ENCODE results near the gene ANO2. TPM values are rescaled to one million over a fixed set of nuclear protein-coding genes. Genes with fewer than 3 reads are reported as not detected.

Gene ANO2
- total RNA-seq, 4 donors from 2014 or later: 0.59 to 51.7 (median 15.1) TPM

DNA sequence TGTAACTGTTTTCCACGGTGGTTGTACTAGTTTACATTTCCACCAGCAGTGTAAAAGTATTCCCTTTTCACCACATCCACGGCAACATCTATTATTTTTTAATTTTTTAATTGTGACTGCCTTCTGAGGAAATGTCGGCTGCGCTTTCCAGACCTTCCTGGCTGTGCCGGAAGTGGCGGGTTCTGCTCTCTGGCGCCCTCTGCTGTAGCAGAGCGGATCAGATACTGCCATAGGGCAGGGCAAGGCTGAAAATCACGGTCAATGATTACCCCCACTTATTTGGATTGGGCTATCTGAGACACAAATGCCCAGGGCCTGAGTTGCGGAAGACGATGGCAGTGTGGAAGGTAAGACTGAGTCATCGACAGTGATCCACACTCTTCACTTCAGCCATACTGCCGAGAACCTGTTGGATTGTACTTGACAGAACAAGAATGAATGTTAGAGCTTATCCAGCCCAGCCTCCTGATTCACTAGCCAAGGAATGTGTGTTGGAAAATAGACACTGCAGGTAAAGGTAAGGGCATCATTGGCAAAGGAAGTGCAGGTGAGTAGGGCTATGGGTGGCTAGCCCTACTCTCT is 388.9 kb downstream of the ANO2 start:
- intact Hi-C loops (cut with DNase I; ENCODE audit: low total_unique reads): no loop called here
- no peak overlapping the region for H3K27ac ChIP-seq
- H3K36me3 ChIP-seq: no peaks in the 10 kb centered on the region
- no peak overlapping the region for H3K4me3 ChIP-seq
- no peaks in the 10 kb centered on the region for H3K27me3 ChIP-seq
- TF ChIP-seq POLR2A (IDR thresholded peaks at IDR 0.05): no peak
- TF ChIP-seq, protein P1, sequence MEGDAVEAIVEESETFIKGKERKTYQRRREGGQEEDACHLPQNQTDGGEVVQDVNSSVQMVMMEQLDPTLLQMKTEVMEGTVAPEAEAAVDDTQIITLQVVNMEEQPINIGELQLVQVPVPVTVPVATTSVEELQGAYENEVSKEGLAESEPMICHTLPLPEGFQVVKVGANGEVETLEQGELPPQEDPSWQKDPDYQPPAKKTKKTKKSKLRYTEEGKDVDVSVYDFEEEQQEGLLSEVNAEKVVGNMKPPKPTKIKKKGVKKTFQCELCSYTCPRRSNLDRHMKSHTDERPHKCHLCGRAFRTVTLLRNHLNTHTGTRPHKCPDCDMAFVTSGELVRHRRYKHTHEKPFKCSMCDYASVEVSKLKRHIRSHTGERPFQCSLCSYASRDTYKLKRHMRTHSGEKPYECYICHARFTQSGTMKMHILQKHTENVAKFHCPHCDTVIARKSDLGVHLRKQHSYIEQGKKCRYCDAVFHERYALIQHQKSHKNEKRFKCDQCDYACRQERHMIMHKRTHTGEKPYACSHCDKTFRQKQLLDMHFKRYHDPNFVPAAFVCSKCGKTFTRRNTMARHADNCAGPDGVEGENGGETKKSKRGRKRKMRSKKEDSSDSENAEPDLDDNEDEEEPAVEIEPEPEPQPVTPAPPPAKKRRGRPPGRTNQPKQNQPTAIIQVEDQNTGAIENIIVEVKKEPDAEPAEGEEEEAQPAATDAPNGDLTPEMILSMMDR (IDR thresholded peaks at IDR 0.05): no peak
- no peaks in the 10 kb centered on the region for H3K9me3 ChIP-seq
- H3K4me1 ChIP-seq: no peaks in the 10 kb centered on the region
- no peak for DNase-seq

DNA sequence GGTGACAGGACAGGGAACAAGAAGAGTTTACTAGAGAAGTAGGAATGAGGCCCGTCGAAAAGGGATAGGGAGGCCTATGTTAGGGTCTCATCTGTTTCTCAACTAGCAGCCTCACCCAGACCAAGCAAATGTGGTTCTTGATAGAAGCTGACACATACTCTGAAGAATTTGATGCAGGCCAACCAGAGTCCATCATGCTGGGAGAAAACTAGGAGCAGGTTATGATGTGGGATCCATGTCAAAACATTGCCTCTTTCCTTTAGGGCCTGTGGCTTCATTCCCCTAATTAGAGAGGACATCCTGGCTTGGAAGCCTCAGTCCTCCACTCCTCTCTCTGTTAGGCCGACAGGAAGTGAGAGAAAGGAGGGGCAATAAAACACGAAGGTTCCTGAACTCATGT is 390.3 kb downstream of the ANO2 start:
- Histone ChIP-seq H3K4me3 (no peak overlapping the region), H3K4me1 (no peaks in the 10 kb centered on the region), H3K36me3 (no peaks in the 10 kb centered on the region), H3K9me3 (no peaks in the 10 kb centered on the region), H3K27ac (no peak overlapping the region), H3K27me3 (no peaks in the 10 kb centered on the region)
- no peak for TF ChIP-seq POLR2A (IDR thresholded peaks at IDR 0.05)
- no peak for DNase-seq
- intact Hi-C loops (cut with DNase I; ENCODE audit: low total_unique reads): no loop called here

DNA sequence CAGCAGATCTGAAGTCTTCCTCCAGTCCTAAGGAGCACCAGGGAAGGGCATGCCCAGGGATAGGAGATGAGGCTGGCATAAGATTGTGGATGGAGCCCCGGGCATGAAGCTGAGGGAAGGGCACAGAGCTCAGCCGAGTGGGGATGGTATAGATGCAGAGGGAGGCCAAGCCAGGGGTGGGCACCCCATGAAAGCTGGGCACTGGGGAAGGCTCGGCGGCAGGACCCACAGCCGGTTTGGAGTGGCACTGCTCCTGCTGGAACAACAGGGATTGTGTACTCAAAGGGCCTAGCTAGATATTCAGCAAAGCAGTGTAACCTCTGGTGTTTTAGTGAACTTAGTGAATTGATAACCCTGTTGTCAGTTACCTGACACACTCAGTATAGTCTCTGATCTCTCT is 396.0 kb downstream of the ANO2 start:
- intact Hi-C loops (cut with DNase I; ENCODE audit: low total_unique reads): no loop called here
- no peak for DNase-seq

DNA sequence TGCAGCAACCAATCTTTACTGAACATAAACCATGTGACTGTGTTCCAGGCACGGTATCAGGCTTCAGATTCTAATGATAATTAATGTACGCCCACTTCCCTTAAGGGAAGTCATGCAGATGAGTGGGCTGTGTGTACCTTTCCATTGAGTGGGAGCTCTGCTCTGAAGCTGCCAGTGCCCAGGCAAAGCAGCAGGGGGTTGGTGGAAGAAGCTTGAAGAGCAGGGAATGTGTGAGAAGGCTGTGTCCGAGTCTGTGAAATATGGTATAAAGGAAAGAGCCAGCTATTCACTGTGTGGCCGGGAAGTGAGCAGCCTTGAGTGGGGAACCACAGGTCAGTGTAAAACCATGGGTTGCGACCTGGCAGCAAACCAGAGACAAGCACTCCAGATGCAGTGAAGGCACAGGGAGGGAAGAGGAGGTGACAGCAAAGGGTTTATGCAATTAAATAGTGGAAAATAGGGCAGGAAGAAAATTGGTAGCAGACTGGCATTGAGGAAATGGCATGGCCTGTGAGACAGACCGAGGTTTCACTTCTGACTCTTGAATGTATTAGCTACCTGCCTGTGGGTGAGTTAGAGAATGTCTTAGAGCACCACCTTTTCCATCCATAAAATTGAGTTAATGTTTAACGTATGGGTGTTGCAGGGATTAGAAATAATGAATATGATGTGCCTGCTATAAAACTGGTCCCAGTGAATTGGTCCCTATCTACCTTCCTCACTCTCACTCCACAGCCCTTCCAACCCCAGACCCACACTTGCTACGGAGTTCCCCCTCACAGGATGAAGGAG is 396.7 kb downstream of the ANO2 start:
- TF ChIP-seq, protein P1 (IDR thresholded peaks at IDR 0.05): no peak
- no peak for TF ChIP-seq POLR2A (IDR thresholded peaks at IDR 0.05)
- Histone ChIP-seq H3K9me3 (no peaks in the 10 kb centered on the region), H3K27me3 (no peaks in the 10 kb centered on the region), H3K36me3 (no peaks in the 10 kb centered on the region), H3K4me3 (no peak overlapping the region), H3K4me1 (no peaks in the 10 kb centered on the region), H3K27ac (no peak overlapping the region)
- intact Hi-C loops (cut with DNase I; ENCODE audit: low total_unique reads): no loop called here
- DNase-seq: no peak

More for the DNA sequence above, 396.0 kb downstream of the ANO2 start:
- no peaks in the 10 kb centered on the region for H3K27me3 ChIP-seq
- H3K27ac ChIP-seq: no peak overlapping the region
- no peaks in the 10 kb centered on the region for H3K4me1 ChIP-seq
- no peaks in the 10 kb centered on the region for H3K9me3 ChIP-seq
- no peaks in the 10 kb centered on the region for H3K36me3 ChIP-seq
- no peak for TF ChIP-seq POLR2A (IDR thresholded peaks at IDR 0.05)
- TF ChIP-seq, protein P1 (IDR thresholded peaks at IDR 0.05): no peak
- no peak overlapping the region for H3K4me3 ChIP-seq

DNA sequence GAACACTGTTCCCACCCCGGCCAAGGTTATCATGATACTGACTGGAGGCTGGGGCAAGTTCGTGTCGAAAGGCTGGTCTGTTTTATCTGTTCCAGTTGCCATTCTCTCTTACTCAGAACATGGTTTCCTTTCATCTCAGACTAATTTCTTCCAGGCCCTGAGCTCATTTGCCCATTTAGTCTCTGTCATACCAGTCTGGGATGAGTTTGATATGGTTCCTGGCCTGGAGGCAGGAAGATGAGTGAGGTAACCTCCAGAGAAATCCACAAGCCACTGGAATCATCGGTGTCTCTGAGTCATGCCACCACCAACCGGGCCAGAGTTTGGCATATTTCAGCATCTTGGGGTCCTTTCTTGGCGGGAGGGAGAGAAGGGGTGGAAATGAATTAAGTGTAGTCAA is 398.4 kb downstream of the ANO2 start:
- Histone ChIP-seq H3K4me3 (no peak overlapping the region), H3K9me3 (no peaks in the 10 kb centered on the region), H3K27me3 (no peaks in the 10 kb centered on the region), H3K27ac (no peak overlapping the region), H3K4me1 (no peaks in the 10 kb centered on the region), H3K36me3 (no peaks in the 10 kb centered on the region)
- no peak for DNase-seq
- intact Hi-C loops (cut with DNase I; ENCODE audit: low total_unique reads): no loop called here
- TF ChIP-seq, protein P1 (IDR thresholded peaks at IDR 0.05): no peak
- TF ChIP-seq POLR2A (IDR thresholded peaks at IDR 0.05): no peak

Measured in uterus (tissue), 4 donors.